ENCODE data around the gene PDE4B.

Gene PDE4B

GRCh38 chr1:66137235-66137634 lies 344.5 kb downstream of the PDE4B start:
- Histone ChIP-seq H3K4me3 (ENCODE audit: low read depth, low read length) (no peak overlapping the region), H3K36me3 (no peaks in the 10 kb centered on the region), H3K9me3 (no peaks in the 10 kb centered on the region), H3K4me1 (no peaks in the 10 kb centered on the region), H3K27me3 (no peaks in the 10 kb centered on the region)
- no peak for TF ChIP-seq CTCF (IDR thresholded peaks at IDR 0.05; ENCODE audit: low read depth, low read length)
- no peak for DNase-seq

GRCh38 chr1:66138613-66139012 lies 345.9 kb downstream of the PDE4B start:
- H3K27me3 ChIP-seq, result no peaks in the 10 kb centered on the region
- H3K4me3 ChIP-seq (ENCODE audit: low read depth, low read length), result no peak overlapping the region
- H3K4me1 ChIP-seq, result no peaks in the 10 kb centered on the region
- DNase-seq, result no peak
- TF ChIP-seq CTCF (IDR thresholded peaks at IDR 0.05; ENCODE audit: low read depth, low read length), result no peak
- no peaks in the 10 kb centered on the region for H3K9me3 ChIP-seq
- no peaks in the 10 kb centered on the region for H3K36me3 ChIP-seq

GRCh38 chr1:66140072-66140471 lies 347.4 kb downstream of the PDE4B start:
- Histone ChIP-seq H3K9me3 (no peaks in the 10 kb centered on the region), H3K27me3 (no peaks in the 10 kb centered on the region), H3K4me3 (ENCODE audit: low read depth, low read length) (no peak overlapping the region), H3K4me1 (no peaks in the 10 kb centered on the region), H3K36me3 (no peaks in the 10 kb centered on the region)
- TF ChIP-seq CTCF (IDR thresholded peaks at IDR 0.05; ENCODE audit: low read depth, low read length), result no peak
- DNase-seq, result no peak

- no peak overlapping the region for H3K4me3 ChIP-seq (ENCODE audit: low read depth, low read length)
- no peaks in the 10 kb centered on the region for H3K9me3 ChIP-seq
- H3K27me3 ChIP-seq, result no peaks in the 10 kb centered on the region
- DNase-seq, result no peak
- no peaks in the 10 kb centered on the region for H3K4me1 ChIP-seq
- no peak for TF ChIP-seq CTCF (IDR thresholded peaks at IDR 0.05; ENCODE audit: low read depth, low read length)
- H3K36me3 ChIP-seq, result no peaks in the 10 kb centered on the region
Observed at GRCh38 chr1:66143651-66144050, 351.0 kb downstream of the PDE4B start.

- DNase-seq, result no peak
- Histone ChIP-seq H3K4me3 (ENCODE audit: low read depth, low read length) (no peak overlapping the region), H3K36me3 (no peaks in the 10 kb centered on the region), H3K9me3 (no peaks in the 10 kb centered on the region), H3K4me1 (no peaks in the 10 kb centered on the region), H3K27me3 (no peaks in the 10 kb centered on the region)
- TF ChIP-seq CTCF (IDR thresholded peaks at IDR 0.05; ENCODE audit: low read depth, low read length), result no peak
Observed at GRCh38 chr1:66147226-66147835, 354.6 kb downstream of the PDE4B start.

- Histone ChIP-seq H3K27me3 (no peaks in the 10 kb centered on the region), H3K4me1 (no peaks in the 10 kb centered on the region), H3K4me3 (ENCODE audit: low read depth, low read length) (no peak overlapping the region), H3K9me3 (no peaks in the 10 kb centered on the region), H3K36me3 (no peaks in the 10 kb centered on the region)
- TF ChIP-seq CTCF (IDR thresholded peaks at IDR 0.05; ENCODE audit: low read depth, low read length), result no peak
- DNase-seq, result no peak
Observed at GRCh38 chr1:66152034-66152433, 359.3 kb downstream of the PDE4B start.

All from BE2C (cell line).